Stimulated activated CD4-positive, alpha-beta T cell treated with anti-CD3 and anti-CD28 coated beads, Interleukin-2, amount 100 ng/mL, for 24 hours (primary cell): ENCODE results near the gene FLAD1.
A peak's percentile ranks its signal among the peaks of the same experiment; 100 is the strongest.

Experiments
- DNase-seq, 2 donors: peaks; one replicate each; pipeline ENCODE4 v3.0.0-alpha.2; 2020

FLAD1 gene

GRCh38 chr1:154982897-154983648 is at the start of gene FLAD1:
Gene FLAD1 (plus strand): TSS chr1:154983344. CDS start chr1:154983695, 351 bp downstream.
- peak; percentile 95 to 96 for DNase-seq

DNA sequence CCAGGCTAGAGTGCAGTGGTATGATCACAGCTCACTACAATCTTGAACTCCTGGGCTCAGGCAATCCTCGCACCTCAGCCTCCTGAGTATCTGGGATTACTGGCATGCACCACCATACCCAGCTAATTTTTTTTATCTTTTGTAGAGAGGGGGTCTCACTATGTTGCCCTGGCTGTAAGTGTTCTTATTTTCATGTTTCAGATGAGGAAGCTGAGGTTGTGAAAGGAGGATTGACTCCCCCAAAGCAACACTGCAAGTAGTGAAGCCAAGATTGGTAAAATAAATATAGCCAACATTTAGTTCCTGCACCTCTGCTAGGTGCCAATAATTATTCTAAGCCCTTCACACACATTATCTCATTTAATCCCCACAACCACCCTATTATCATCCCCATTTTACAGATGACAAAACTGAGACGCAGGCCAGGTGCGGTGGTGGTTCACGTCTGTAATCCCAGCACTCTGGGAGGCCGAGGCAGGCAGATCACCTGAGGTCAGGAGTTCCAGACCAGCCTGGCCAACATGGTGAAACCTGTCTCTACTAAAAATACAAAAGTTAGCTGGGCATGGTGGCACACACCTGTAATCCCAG is 48.7 kb upstream of the FLAD1 start:
- no peak for DNase-seq

DNA sequence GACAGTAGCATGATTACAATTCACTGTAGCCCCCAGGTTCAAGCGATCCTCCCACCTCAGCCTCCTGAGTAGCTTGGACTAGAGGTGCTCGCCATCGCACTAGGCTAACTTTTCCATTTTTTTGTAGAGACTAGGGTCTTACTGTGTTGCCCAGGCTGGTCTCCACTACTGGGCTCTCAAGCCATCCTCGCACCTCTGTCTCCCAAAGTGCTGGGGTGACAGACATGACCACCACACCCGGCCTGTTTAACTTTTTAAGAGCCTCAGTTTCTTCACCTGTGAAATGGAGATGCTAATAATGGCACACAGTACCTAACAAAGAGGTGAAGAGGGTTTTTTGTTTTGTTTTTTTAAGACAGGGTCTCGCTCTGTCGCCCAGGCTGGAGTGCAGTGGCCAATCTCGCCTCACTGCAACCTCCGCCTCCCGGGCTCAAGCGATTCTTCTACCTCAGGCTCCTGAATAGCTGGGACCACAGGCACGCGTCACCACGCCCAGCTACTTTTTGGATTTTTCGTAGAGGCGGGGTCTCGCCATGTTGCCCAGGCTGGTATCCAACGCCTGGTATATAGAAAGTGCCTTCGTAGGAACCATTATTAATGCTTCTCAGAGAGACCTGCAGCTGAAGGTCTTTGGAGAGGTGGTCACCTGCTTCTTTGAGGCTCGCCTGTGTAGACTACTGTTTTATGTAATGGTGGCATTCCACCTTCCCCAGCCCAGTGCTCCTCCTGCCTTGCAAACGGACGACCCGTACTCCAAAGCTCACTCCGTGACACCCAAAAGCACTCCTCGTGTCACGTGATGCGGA is 47.2 kb upstream of the FLAD1 start:
- no peak for DNase-seq

DNA sequence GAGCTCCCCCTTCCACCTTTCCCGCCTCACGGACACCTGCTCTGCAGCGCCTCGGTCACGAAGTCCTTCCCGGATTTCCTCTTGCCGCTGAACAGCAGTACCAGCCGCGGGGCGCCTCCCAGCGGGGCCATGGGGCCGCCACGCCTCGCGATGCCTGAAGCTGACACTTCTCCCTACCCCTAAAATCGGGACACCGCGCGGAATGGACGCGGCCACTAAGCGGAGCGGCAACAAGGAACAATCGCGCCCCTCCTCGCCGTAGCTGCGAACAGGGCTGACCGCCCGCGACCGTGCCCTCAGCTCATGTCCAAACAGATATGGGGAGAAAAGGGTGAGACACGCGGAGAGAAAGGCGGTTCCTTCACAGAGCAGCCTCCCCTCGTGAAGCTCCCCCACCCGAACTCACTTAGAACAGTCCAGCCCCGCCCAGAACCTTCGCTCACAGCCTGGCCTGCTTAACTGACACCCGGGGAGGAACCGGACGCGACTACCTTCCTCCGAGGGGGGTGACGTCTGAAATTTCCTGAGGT is 46.5 kb upstream of the FLAD1 start, which contains the start of gene PMVK:
TSS of gene PMVK (minus strand) at position 165 of the 530 bp plus-strand sequence. CDS start at position 131, 34 bp downstream.
- DNase-seq = peak; percentile 94 to 97

GRCh38 chr1:154937085-154937987 is 45.8 kb upstream of the FLAD1 start:
- DNase-seq = peak; percentile 89 to 91

DNA sequence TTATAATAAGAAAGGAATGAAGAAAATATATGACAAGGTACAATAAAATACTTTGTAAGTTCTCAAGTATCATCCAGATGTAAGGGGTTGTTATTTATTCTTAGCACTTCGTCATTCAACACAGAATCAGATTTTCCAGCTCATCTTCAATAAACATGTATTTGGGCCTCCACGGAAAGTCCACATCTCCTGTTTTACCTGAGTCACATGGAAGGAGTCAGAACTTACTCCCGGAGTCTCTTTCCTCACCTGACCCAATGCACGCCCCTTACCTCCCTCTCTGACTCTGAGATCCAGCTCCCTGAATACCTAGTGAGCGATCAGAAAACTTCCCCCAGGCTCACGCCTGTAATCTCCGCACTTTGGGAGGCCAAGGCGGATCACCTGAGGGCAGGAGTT is 45.2 kb upstream of the FLAD1 start:
- DNase-seq = no peak

- no peak for DNase-seq
Observed at GRCh38 chr1:154938604-154939399, 44.3 kb upstream of the FLAD1 start.

DNA sequence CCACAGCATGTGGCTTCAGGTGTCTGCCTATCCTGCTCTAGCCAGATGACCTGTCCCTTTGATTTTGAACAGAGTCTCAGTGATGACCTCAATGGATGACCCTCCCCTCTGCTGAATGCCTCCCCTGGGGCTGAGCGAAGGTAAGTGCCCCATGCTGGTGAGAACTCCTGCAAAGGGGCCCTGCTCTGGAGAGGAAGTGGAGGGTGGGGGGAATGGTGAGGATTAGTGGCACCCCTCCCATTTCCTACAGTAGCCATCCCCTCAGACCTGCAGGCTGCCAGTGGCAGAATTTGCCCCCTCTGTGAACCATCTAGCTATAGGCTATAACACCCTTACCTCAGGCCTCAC is 43.0 kb upstream of the FLAD1 start:
- DNase-seq = no peak

- DNase-seq = no peak
Observed at GRCh38 chr1:154940651-154941194, 42.4 kb upstream of the FLAD1 start.

- no peak for DNase-seq
Observed at GRCh38 chr1:154941333-154942013, 41.7 kb upstream of the FLAD1 start.

- peak; percentile 56 for DNase-seq
Observed at GRCh38 chr1:154943649-154944400, 39.3 kb upstream of the FLAD1 start.

DNA sequence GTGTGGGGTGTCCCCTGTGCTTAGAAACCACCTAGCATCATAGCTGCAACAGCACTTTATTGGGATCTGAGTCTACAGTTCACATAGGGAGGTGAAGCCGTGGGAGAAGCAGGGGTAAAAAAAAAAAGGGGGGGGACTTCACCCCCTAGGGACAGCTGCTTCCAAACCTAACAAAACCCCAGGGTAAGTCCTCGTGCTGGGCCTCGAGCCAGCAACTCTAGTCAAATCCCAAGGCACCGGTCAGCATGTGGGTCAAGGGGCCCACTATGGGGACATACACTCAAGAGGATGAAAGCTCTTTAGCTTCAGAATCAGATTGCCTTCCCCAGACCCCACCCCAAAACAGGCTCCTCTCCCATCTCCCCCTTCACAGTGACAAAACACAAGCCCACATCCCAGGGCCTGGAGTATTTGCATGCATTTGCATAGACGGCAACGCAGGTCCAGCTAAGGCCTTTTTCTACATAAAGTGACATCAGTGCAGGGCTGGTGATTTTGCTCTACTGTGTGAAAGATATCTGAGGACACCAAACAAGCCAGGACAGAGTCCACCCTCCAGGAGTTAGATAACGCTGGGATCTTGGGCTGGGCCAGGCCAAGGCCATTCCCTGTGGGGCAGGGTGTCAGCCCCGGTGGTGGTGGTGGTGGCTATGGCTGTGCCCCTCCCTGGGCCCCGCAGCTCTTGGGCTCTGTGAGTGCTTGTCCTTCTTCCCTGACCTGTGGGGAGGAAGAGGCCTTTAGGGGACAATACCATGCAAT is 38.6 kb upstream of the FLAD1 start:
- no peak for DNase-seq

- no peak for DNase-seq
Observed at GRCh38 chr1:154945160-154945961, 37.8 kb upstream of the FLAD1 start.

DNA sequence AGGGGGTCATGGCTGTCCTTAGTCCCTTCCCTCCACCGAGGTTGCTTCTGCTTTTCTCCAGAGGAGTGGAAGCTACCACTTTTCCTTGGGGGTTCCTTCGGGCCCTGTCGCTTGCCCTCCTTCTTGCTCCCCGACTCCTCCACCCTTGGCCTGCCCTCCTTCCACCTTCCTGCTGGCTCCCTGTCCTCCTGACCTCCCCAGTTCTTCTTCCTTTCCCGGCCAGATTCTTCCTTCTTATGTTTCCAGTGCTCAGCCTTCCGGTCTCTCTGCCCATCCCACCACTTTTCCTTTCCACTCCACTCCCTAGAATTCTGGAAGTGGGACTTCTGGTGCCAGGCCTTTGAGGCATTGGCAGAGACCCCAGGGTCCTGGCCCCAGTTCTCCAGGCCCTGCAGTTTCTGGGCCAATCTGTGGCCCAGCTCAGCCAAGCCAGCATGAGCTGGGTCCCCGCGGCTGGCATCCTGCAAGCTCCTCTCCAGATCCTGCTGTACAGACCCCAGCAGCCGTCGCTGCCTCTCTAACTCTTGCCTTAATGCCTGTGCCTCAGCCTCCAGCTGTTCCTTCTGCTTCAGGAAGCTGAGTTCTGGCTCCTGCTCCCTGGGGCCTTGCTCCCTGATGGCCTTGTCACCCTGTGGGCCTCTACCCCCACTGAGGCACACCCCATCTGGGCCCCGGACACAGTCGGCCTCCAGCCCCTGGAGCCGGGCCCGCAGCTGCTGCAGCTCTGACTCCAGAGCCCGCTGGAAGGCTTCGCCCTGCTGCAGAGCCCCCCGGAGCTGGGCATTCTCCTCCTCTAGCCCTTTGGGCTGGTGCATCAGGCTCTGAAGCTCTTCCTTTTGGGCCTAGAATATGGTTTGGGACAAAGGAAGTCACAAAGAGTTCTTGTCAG is 36.9 kb upstream of the FLAD1 start:
- DNase-seq = no peak

- DNase-seq = no peak
Observed at GRCh38 chr1:154948079-154948478, 35.1 kb upstream of the FLAD1 start.

DNA sequence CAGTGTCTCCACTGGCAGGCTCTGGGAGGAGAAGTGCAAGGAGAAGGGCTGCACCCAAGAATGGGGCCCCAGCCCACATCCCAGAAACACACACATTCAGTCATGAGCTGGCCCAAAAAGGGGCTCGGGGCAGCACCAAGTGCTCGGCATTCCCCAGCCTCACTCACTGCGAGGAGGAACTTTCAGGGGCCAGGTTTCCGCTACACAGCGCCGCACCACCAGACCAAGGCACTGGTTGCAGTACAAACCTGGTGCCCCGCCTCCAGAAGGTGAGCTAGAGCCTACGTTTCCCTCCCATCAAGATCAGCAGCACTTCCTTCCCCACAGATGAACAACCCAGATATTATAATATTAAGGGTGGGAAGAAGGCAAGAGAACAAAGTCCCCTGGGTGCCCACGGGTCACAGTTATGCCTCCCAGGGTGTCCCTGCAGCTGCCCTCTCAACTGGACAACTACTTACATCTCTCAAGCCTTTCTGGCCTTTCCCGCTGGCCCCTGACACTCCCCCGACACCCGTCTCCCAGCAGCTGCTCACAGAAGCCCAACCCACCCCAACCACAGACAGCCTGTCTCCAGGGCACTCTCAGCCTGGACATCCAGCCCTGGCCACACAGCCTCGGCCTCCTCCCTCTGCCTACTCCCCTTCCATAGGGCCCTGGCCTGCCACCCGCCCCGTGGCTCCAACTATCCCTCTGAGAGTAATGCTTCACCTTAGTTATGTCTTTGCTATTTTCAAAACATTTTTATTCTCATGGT is 31.1 kb upstream of the FLAD1 start:
- peak; percentile 69 to 72 for DNase-seq
